HUES48 (cell line): ENCODE measurements around the gene CCNT2.
"Not testable (repeated sequence)": the region's sequence is repeated elsewhere in the genome, so short reads cannot be mapped to it uniquely, and the experiment has no call there.

Experiments used
- H3K27ac ChIP-seq: one replicate; pipeline ENCODE4 v1.7.0; 2013; ENCODE audit warnings: low read depth, low read length, inconsistent platforms
- H3K27me3 ChIP-seq: 2 replicates; pipeline ENCODE4 v1.6.1; 2013; ENCODE audit warnings: mild to moderate bottlenecking, low read length; ENCODE audit not compliant: control insufficient read depth, insufficient read depth
- H3K36me3 ChIP-seq: 2 replicates; pipeline ENCODE4 v1.6.1; 2013; ENCODE audit warnings: low read length; ENCODE audit not compliant: control insufficient read depth, insufficient read depth
- H3K4me1 ChIP-seq: 2 replicates; pipeline ENCODE4 v1.6.1; 2013; ENCODE audit warnings: mild to moderate bottlenecking, low read length; ENCODE audit not compliant: control insufficient read depth, insufficient read depth
- H3K4me3 ChIP-seq: 2 replicates; pipeline ENCODE4 v1.5.1; 2013; ENCODE audit warnings: mild to moderate bottlenecking, low read depth, low read length
- H3K9ac ChIP-seq: 2 replicates; pipeline ENCODE4 v1.6.1; 2013; ENCODE audit warnings: mild to moderate bottlenecking, low read depth, low read length, moderate library complexity
- H3K9me3 ChIP-seq: 2 replicates; pipeline ENCODE4 v1.6.1; 2013; ENCODE audit warnings: low read length; ENCODE audit not compliant: control insufficient read depth, insufficient read depth

CCNT2 gene

GRCh38 chr2:134900151-134900550 lies 18.5 kb upstream of the CCNT2 start:
- Histone ChIP-seq H3K27me3 (no peaks in the 10 kb centered on the region), H3K9ac (no peak overlapping the region), H3K9me3 (no peaks in the 10 kb centered on the region), H3K27ac (no peak overlapping the region), H3K36me3 (no peaks in the 10 kb centered on the region), H3K4me3 (no peak overlapping the region), H3K4me1 (no peaks in the 10 kb centered on the region)

- H3K9ac ChIP-seq, H3K36me3 ChIP-seq, H3K27ac ChIP-seq, H3K4me1 ChIP-seq, H3K27me3 ChIP-seq, H3K9me3 ChIP-seq, H3K4me3 ChIP-seq: not testable (repeated sequence)
Observed at GRCh38 chr2:134903701-134904100, 14.9 kb upstream of the CCNT2 start.

DNA sequence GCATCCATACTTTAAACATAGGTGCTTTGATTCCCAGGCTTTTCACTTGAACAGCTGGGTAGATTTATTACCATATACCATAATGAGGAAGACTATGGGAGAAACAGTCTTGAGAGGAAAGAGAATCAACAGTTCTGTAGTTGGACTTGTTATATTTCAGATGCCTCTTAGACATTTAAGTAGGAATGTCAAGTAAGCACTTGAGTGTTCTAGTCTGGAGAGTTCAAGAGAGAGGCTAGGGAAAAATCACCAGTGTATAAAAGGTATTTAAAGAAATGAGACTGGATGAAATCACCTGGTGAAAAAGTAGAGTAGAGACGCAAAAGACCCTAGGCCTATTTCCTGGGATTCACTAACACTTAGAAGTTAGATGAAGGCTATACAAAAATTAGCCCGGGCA lies 13.5 kb upstream of the CCNT2 start:
- Histone ChIP-seq H3K9me3 (no peaks in the 10 kb centered on the region), H3K4me1 (no peaks in the 10 kb centered on the region), H3K36me3 (no peaks in the 10 kb centered on the region), H3K27ac (no peak overlapping the region), H3K27me3 (no peaks in the 10 kb centered on the region), H3K9ac (no peak overlapping the region), H3K4me3 (no peak overlapping the region)

DNA sequence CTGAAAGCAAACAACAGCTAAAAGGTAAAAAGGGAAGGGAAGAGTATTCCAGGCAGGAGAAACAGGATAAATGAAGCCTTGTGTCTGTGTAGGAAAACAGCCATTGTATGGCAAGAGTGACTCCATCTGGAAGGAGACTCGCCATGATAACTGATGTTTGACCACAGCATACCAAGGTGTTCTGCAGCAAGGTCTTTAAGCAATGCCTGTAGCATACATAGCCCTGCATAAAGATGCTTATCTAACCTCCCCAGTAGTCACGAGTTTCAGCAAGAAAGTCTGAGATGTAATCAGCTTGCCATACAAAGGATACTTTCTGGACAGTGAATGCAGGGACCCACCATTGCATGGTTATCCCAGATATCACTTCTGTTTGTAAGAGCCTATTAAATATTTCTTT lies 11.9 kb upstream of the CCNT2 start:
- no peaks in the 10 kb centered on the region for H3K9me3 ChIP-seq
- no peak overlapping the region for H3K9ac ChIP-seq
- no peaks in the 10 kb centered on the region for H3K4me1 ChIP-seq
- no peaks in the 10 kb centered on the region for H3K27me3 ChIP-seq
- no peak overlapping the region for H3K4me3 ChIP-seq
- no peaks in the 10 kb centered on the region for H3K36me3 ChIP-seq
- H3K27ac ChIP-seq: no peak overlapping the region

- H3K4me1 ChIP-seq, H3K9ac ChIP-seq, H3K9me3 ChIP-seq, H3K4me3 ChIP-seq, H3K27me3 ChIP-seq, H3K36me3 ChIP-seq, H3K27ac ChIP-seq: not testable (repeated sequence)
Observed at GRCh38 chr2:134907441-134908116, 11.0 kb upstream of the CCNT2 start.

DNA sequence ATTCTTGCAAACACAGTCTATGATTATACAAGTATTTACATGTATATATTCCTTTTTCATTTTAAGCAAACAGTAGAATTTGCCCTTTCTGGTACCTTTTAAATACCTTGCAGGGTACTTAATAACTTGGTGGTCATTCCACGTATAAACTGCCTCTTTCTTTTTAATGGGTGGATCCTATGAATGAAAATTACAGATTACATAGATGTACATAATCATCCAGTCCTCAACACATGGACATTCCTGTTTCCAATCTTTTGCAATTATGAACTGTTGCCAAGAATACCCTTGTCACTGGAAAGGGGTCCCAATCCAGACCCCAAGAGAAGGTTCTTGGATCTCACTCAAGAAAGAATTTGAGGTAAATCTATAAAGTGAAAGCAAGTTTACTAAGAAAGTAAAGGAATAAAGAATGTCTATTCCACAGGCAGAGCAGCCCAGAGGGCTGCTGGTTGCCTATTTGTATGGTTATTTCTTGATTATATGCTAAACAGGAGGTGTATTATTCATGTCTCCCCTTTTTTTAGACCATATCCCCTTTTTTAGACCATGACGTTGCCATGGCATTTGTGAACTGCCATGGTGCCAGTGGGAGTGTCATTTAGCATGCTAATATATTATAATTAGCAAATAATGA lies 7.7 kb upstream of the CCNT2 start:
- Histone ChIP-seq H3K27ac (no peak overlapping the region), H3K4me3 (no peak overlapping the region), H3K9me3 (no peaks in the 10 kb centered on the region), H3K27me3 (no peaks in the 10 kb centered on the region), H3K36me3 (no peaks in the 10 kb centered on the region), H3K9ac (no peak overlapping the region), H3K4me1 (no peaks in the 10 kb centered on the region)

DNA sequence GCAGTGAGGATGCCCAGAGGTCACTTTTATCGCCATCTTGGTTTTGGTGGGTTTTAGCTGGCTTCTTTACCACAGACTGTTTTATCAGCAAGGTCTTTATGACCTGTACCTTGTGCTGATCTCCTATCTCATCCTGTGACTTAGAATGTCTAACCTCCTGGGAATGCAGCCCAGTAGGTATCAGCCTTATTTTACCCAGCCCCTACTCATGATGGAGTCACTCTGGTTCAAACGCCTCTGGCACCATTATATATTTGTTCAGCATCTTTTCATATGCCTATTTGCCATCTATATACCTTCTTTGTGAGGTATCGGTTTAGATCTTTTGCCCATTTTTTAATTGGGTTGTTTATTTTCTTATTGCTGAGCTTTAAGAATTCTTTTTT lies 7.2 kb upstream of the CCNT2 start:
- Histone ChIP-seq H3K4me3 (no peak overlapping the region), H3K9me3 (no peaks in the 10 kb centered on the region), H3K36me3 (no peaks in the 10 kb centered on the region), H3K4me1 (no peaks in the 10 kb centered on the region), H3K27ac (no peak overlapping the region), H3K9ac (no peak overlapping the region), H3K27me3 (no peaks in the 10 kb centered on the region)

GRCh38 chr2:134912361-134912760 lies 6.3 kb upstream of the CCNT2 start:
- Histone ChIP-seq H3K9me3 (no peaks in the 10 kb centered on the region), H3K27ac (no peak overlapping the region), H3K27me3 (no peaks in the 10 kb centered on the region), H3K4me1 (peaks cover 3% of the 10 kb centered on the region; the same call in 1 of the 2 replicates), H3K9ac (no peak overlapping the region), H3K4me3 (no peak overlapping the region), H3K36me3 (no peaks in the 10 kb centered on the region)

- H3K9ac ChIP-seq: peak overlapping the region; percentile 88
- H3K36me3 ChIP-seq: peaks cover 15% of the 10 kb centered on the region
- H3K4me3 ChIP-seq: peak overlapping the region; percentile 100
- no peaks in the 10 kb centered on the region for H3K27me3 ChIP-seq
- peak overlapping the region; percentile 99 for H3K27ac ChIP-seq
- peaks cover 21% of the 10 kb centered on the region for H3K4me1 ChIP-seq
- no peaks in the 10 kb centered on the region for H3K9me3 ChIP-seq
Observed at GRCh38 chr2:134917360-134917865, 1.2 kb upstream of the CCNT2 start.

DNA sequence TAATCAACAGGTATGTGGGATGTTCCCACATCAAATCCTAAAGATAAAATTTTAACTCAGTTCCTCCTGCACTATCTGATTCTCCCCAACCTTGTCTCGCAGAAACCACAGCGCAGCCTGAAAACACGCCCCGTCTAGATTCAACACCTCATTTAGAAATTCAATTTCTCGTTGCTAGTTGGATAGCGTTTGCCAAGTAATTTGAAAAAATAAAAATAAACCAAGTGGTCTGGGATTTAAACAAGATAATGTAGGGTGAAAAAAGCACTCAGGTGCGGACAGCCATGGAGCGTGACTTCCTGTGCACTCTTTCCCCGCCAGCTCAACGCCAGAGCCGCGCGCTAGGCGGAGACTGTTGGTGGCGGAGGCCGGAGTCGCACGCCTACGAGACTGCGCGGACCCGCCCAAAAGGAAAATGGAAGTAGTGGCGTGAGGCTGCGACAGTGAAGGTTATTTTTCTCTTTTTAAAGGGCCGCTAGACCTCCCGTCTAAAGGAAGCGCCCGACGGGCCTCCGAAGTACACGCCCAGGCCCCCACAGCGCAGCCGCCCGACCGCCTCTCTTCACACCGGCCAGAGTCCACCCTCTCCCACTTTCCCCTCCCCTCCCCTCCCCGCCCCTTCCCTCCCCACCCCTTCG lies 615 bp upstream of the CCNT2 start:
- Histone ChIP-seq H3K9me3 (no peaks in the 10 kb centered on the region), H3K36me3 (peaks cover 18% of the 10 kb centered on the region), H3K4me1 (peaks cover 25% of the 10 kb centered on the region), H3K9ac (peak overlapping the region; percentile 88), H3K27ac (peak overlapping the region; percentile 99), H3K27me3 (no peaks in the 10 kb centered on the region), H3K4me3 (peak overlapping the region; percentile 100)
